ENCODE results near the gene TP53TG5. TPM values are rescaled to one million over a fixed set of nuclear protein-coding genes. Genes with fewer than 3 reads are reported as not detected.

TP53TG5 gene
- not detected in 2 replicates for total RNA-seq (2014; rRNA removed; shearing (Covaris generic); ENCODE audit: low replicate concordance)

DNA sequence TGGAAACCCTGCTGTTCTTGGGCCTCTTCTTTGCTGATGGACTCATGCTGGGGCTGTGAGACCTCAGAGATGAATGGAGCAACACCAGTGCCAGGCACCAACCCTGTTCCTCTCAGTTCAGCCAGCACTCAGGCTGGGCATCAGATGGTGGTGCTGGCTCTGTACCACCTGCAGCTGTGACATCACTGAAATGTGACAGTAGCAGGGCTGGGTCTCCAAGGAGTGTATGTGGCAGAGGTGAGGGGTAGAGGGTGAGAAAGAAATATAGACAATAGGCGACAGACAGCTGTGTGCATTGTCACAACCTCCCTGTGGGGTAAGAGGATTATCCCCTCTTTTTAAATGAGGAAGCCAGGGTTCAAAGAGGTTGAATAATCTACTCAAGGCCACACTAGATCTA is at the start of gene TP53TG5:
TSS of gene TP53TG5 (minus strand) at position 135 of the 400 bp plus-strand sequence. CDS start at position 46, 89 bp downstream.
- Histone ChIP-seq H3K9me3 (no peaks in the 10 kb centered on the region), H3K36me3 (peaks cover 4% of the 10 kb centered on the region; the same call in 1 of the 2 replicates), H3K27me3 (no peaks in the 10 kb centered on the region), H3K4me3 (no peak within 1 kb of the TSS)
- no peak for DNase-seq

DNA sequence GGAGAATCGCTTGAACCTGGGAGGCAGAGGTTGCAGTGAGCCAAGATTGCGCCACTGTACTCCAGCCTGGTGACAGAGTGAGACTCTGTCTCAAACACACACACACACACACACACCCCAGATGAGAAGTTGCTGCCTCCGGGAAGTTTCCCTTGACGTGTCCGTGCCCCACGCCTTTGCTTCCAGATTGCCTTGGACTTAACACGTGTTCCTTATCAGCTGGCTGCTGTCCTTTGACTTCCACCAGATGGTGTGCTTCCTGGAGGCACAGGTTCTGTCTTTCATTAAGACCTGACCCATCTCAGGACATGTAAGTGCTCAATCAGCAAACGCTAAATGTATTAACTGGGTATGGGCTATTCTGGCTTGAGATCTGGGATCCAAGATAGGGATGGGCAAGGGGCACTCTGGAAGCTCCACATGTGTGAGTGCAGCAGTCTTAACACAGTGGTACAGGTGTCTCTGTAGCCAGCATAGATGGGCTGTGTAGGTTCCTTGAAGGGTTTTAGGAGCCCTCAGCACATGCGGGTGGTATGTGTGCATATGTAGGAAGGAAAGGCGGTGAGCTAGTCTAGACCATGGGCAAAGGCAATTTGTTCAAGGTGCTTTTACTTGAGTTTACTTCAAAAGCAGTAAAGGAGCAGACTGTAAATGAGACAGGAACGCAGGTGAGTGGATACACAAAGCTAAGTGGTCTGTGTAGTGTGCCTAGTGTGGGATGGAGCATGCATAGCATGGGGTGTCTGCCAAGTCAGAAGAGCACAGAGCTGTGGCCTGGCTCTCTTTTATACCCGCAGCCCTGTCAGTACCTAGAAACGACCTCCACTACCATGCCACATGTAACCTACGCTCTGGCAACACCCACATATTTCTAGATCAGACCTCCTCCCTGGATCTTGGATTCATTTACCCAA is 49.4 kb upstream of the TP53TG5 start:
- H3K36me3 ChIP-seq = peaks cover 23% of the 10 kb centered on the region
- no peak overlapping the region for H3K4me3 ChIP-seq
- H3K9me3 ChIP-seq = no peaks in the 10 kb centered on the region
- H3K27me3 ChIP-seq = no peaks in the 10 kb centered on the region
- no peak for DNase-seq

DNA sequence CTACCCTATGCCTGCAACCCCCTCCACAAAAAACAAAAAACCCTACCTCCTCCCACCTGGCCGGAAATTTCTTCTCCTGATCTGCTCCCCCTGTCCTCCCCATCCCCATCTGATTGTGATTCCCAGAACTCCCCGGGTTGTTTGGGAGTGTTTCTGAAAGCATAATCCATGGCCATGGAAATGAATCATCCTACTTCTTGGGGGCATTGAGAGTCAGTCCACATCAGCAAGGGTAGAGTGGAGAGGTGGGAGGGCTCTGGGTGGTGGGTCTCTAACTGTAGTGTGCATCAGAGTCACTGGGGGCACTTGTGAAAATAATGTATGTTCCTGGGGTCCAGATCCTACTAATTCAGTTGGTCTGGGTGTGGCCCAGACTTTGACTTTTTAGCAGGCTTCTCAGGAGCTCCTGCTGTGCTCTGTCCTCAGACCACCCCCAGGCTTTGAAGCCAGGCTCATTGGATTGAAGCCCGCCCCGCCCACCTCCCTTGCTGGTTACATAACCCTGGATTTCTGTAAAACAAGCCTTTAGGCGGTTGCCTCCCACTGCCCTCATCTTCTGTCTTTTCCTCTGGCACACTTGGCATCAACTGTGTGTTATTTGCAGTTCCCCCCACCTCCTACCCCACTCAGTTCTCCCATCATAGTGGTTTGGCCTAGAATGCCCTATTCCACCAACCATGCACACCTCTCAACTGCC is 48.3 kb upstream of the TP53TG5 start:
- DNase-seq = peak; percentile 31
- Histone ChIP-seq H3K9me3 (no peaks in the 10 kb centered on the region), H3K27me3 (no peaks in the 10 kb centered on the region), H3K4me3 (no peak overlapping the region), H3K36me3 (peaks cover 27% of the 10 kb centered on the region)

DNA sequence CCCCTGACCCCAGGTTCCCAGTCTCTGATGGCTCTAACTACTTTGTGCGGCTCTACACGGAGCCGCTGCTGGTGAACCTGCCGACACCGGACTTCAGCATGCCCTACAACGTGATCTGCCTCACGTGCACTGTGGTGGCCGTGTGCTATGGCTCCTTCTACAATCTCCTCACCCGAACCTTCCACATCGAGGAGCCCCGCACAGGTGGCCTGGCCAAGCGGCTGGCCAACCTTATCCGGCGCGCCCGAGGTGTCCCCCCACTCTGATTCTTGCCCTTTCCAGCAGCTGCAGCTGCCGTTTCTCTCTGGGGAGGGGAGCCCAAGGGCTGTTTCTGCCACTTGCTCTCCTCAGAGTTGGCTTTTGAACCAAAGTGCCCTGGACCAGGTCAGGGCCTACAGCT is 47.4 kb upstream of the TP53TG5 start:
- DNase-seq = no peak
- Histone ChIP-seq H3K36me3 (peaks cover 36% of the 10 kb centered on the region), H3K9me3 (no peaks in the 10 kb centered on the region), H3K27me3 (no peaks in the 10 kb centered on the region), H3K4me3 (no peak overlapping the region)

DNA sequence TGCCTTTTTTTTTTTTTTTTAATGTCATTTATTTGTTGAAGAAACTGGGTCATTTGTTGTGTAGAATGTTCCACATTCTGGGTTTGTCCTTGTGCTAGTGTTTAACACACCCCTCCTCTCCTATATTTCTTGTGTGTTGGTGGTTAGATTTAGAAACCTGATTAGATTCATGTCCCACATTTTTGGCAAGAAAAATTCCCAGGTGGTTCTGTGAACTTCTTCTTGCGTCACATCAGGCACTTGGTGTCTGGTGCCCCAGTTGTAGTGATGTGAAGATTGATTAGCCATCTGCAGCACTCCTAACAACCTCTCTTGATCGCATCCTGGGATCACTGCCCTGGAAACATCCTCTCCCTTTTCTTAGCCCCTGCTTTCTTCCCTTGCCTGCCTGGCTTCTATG is 45.6 kb upstream of the TP53TG5 start:
- DNase-seq = no peak
- Histone ChIP-seq H3K4me3 (no peak overlapping the region), H3K9me3 (no peaks in the 10 kb centered on the region), H3K36me3 (peaks cover 48% of the 10 kb centered on the region), H3K27me3 (no peaks in the 10 kb centered on the region)

DNA sequence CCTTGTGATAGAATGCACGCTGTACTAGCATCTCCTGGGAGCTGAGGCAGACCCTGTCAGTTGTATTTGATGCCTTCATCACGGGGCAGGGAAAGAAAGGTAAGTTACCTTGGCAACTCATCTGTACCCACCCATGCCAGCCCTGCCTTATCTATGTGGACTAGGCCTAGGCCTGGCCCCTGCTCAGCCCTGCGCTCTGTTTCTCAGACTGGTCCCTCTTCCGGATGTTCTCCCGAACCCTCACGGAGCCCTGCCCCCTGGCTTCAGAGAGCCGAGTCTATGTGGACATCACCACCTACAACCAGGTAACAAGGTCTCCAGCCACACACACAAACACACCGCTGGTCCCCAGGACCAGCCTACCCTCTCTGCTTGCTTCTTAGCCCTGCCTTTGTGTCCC is 42.0 kb upstream of the TP53TG5 start:
- H3K4me3 ChIP-seq = no peak overlapping the region
- H3K36me3 ChIP-seq = peaks cover 55% of the 10 kb centered on the region
- no peak for DNase-seq

DNA sequence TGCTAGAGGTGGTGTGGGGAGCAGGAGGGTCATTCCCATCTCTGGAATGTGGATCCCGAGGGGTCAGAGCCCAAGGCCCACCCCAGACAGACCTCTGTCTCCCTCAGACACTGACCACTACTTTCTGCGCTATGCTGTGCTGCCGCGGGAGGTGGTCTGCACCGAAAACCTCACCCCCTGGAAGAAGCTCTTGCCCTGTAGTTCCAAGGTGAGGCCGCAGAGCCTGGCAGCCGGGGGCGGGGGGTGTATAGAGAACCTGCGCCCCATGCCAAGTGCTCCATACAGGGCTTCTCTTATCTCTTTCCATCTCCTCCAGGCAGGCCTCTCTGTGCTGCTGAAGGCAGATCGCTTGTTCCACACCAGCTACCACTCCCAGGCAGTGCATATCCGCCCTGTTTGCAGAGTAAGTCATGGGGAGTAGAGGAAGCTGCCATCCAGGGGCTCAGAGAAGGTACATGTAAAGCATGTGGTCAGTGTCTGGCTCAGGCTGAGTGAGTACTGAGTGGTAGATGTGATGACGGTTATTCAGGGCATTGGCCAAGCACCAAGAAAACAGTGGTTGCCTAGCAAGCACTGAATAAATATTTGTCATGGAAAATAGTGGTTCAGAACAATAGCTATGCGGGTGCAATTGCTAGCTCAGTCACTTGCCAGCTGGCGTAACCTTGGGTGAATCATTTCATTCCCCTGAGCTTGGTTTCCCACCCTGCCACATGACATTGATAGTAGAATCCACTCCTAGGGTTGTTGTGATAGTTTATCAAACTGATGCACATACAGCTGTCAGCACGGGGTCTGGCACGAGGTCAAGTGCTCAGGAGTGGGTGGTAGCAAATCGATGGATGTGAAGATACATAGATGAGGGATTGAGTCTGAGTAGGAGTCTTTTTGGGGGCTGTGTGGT is 41.3 kb upstream of the TP53TG5 start:
- peaks cover 50% of the 10 kb centered on the region for H3K36me3 ChIP-seq
- no peak overlapping the region for H3K4me3 ChIP-seq
- no peaks in the 10 kb centered on the region for H3K27me3 ChIP-seq
- peak; percentile 96 for DNase-seq
- no peaks in the 10 kb centered on the region for H3K9me3 ChIP-seq

More for the DNA sequence above, 42.0 kb upstream of the TP53TG5 start:
- Histone ChIP-seq H3K9me3 (no peaks in the 10 kb centered on the region), H3K27me3 (no peaks in the 10 kb centered on the region)

DNA sequence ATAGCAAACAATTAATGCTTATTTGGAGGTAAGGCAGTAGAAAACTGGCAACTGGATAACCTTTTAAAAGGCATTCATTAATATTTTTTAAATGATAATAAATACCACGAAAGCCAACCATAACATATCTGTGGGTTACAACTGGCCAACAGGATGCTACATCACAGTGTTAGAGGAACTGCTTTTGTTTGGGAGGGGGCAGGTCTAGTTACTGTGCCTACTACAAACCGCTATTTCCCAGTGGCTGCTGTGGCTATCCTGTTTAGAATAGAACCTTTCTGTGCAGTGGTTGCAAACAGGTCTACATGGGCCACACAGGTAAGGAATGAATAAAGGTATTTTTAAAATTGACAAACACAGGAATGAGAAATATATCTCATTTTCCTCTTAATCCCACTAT is 38.8 kb upstream of the TP53TG5 start:
- Histone ChIP-seq H3K4me3 (peak overlapping the region; percentile 87), H3K36me3 (peaks cover 31% of the 10 kb centered on the region), H3K27me3 (no peaks in the 10 kb centered on the region), H3K9me3 (no peaks in the 10 kb centered on the region)
- DNase-seq = no peak

DNA sequence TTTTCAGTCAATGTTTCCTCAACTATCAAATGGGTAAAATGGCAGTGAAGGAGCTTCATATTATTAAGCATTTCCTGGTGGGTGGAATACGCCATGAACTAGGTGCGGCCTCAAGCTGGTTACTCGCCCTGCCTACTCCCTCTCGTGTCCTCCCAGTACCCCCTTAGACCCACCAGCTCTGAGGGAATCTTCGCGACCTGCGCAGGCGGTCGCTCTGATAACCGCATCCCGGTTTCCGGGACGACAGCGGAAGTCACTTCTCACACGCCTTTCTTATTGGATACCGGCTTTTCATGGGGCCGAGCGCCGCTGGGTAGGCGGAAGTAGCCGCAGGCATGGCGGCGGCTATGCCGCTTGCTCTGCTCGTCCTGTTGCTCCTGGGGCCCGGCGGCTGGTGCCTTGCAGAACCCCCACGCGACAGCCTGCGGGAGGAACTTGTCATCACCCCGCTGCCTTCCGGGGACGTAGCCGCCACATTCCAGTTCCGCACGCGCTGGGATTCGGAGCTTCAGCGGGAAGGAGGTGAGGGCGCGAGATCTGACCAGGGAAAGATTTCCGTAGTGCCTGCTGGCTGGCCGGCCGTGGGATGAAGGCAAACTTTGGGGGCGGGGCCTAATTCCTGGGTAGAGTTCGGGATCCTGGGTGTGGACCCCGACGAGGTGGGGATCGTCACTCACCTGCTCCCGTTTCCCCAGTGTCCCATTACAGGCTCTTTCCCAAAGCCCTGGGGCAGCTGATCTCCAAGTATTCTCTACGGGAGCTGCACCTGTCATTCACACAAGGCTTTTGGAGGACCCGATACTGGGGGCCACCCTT is 37.9 kb upstream of the TP53TG5 start, which contains the start of gene PIGT:
TSS of gene PIGT (plus strand) at position 320 of the 816 bp plus-strand sequence. CDS start at position 336, 16 bp downstream.
- peak; percentile 86 for DNase-seq
- H3K4me3 ChIP-seq = peak within 1 kb of the TSS; percentile 87
- no peaks in the 10 kb centered on the region for H3K9me3 ChIP-seq
- H3K27me3 ChIP-seq = no peaks in the 10 kb centered on the region
- H3K36me3 ChIP-seq = peaks cover 23% of the 10 kb centered on the region

DNA sequence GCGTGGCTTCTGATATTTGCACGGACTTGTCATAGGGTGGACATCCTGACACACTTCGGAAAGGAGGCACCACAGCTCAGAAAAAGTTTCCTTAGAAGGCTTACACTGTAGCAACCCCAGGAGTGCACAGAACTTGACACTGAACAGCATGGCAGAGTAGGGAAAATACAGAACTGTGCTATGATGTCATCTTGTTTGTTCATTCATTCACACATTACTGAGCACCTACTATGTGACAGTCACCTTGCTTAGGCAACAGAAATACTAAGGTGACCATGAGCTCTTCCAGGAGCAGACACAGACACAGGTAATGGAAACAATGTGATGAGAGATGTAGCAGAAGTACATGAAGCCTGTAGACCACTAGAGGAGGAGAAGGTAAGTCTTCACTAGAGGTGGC is 35.4 kb upstream of the TP53TG5 start:
- peaks cover 9% of the 10 kb centered on the region for H3K36me3 ChIP-seq
- H3K4me3 ChIP-seq = no peak overlapping the region
- H3K27me3 ChIP-seq = no peaks in the 10 kb centered on the region
- no peaks in the 10 kb centered on the region for H3K9me3 ChIP-seq
- no peak for DNase-seq

DNA sequence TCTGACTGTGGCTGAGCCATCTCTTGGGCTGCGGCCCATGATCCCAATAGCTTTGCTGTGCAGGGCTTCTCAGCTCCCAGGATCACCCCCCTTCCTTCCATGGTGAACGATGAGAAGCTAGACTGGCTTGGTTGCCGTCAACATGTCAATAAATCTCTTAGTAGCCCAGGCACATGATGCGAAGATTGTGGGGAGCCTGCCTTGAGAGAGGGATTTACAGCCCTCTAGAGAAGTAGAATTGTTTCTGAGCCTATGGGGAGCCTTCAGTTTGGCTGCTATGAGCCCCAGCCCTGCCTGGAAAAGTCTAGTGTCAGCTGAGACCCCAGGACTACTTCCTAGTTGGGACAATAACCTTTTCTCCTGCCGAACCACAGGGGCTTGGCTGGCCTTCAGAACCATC is 34.5 kb upstream of the TP53TG5 start:
- peaks cover 5% of the 10 kb centered on the region for H3K36me3 ChIP-seq
- DNase-seq = no peak
- H3K27me3 ChIP-seq = no peaks in the 10 kb centered on the region
- H3K4me3 ChIP-seq = no peak overlapping the region
- no peaks in the 10 kb centered on the region for H3K9me3 ChIP-seq

DNA sequence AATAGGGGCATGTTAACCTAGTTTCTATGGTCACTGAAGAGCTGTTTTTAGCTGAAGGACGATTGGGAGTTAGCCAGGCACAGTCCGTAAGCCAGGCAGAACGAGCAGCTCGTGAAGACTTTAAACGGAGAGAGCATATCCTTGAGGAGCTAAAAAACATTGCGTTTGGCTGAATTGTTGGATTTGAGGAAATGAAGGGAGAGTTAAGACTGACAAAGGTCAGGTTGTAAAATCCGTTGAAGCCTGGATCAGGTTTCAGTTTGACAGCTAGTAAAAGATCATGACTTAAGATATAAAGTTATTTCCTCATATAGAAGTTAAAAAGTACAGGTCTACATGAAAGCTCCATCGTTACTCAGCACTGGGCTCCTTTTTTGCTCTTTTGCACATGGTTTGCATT is 32.8 kb upstream of the TP53TG5 start:
- Histone ChIP-seq H3K36me3 (peaks cover 5% of the 10 kb centered on the region), H3K27me3 (no peaks in the 10 kb centered on the region), H3K9me3 (no peaks in the 10 kb centered on the region), H3K4me3 (no peak overlapping the region)
- no peak for DNase-seq

DNA sequence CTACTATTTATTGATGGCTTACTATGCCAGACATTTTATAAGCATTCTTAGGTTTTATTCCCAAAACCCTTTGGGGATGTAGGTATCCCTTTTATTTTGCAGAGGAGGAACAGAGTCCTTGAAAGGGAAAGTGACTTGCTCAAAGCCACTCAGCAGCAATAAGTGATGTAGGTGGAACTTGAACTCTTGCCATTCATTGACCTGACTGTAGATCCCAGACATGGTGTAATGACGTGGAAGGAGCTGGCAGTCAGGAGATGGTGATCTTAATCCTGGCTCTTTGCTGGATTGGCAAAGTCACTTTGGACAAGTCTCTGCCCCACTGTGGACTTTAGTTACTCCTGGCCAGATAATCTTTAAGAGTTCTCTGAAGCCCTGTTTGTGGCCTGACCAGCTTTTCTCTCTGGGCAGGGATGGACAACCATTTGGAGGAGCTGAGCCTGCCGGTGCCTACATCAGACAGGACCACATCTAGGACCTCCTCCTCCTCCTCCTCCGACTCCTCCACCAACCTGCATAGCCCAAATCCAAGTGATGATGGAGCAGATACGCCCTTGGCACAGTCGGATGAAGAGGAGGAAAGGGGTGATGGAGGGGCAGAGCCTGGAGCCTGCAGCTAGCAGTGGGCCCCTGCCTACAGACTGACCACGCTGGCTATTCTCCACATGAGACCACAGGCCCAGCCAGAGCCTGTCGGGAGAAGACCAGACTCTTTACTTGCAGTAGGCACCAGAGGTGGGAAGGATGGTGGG is 31.6 kb upstream of the TP53TG5 start:
- no peaks in the 10 kb centered on the region for H3K9me3 ChIP-seq
- no peak overlapping the region for H3K4me3 ChIP-seq
- no peak for DNase-seq
- H3K27me3 ChIP-seq = no peaks in the 10 kb centered on the region
- H3K36me3 ChIP-seq = peaks cover 5% of the 10 kb centered on the region

DNA sequence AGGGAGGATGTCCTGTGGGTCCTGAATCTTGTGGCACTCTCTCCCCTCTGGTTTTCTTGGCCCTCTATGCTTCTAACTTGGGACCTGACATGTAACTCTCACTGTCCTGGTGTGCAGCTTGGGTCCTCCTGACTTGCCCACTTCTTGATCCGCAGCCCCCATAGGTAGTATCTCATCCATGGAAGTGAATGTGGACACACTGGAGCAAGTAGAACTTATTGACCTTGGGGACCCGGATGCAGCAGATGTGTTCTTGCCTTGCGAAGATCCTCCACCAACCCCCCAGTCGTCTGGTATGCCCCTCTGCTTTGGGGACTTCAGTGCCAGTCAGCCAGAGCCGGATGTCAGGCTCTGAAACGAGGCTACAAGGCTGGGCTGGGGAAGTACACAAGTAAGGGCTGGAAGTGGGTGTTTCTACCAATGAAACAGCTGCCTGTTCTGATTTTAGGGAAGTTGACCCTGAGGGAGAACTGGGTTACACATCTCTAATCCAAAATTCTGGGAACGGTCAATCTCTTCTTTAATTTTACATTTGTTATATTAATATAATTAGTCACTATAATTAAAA is 30.6 kb upstream of the TP53TG5 start:
- Histone ChIP-seq H3K4me3 (no peak overlapping the region), H3K27me3 (no peaks in the 10 kb centered on the region), H3K9me3 (no peaks in the 10 kb centered on the region), H3K36me3 (peaks cover 5% of the 10 kb centered on the region)
- no peak for DNase-seq
